GM18951 (cell line): ENCODE measurements around the gene ZPLD1.

Source experiments
- POLR2A ChIP-seq: IDR thresholded peaks from 4 replicates; pipeline ENCODE4 v1.6.1; 2011; ENCODE audit warnings: mild to moderate bottlenecking; ENCODE audit not compliant: insufficient read length, insufficient read depth; ENCODE audit errors: extremely low read depth
- in situ Hi-C: fragments of 300-500 bp; cut with MboI; formaldehyde crosslinking; loops from one replicate; pipeline ENCODE4 v1.12.0; 2022; ENCODE audit warnings: low sequenced_read_pairs, mixed read lengths, inconsistent platforms; ENCODE audit not compliant: unreplicated experiment

ZPLD1 gene

GRCh38 chr3:102449341-102449740 is 14.5 kb downstream of the ZPLD1 start:
- in situ Hi-C loops: no loop called here
- TF ChIP-seq POLR2A: no peak

GRCh38 chr3:102449930-102450329 is 15.1 kb downstream of the ZPLD1 start:
- no peak for TF ChIP-seq POLR2A
- in situ Hi-C loops: no loop called here

GRCh38 chr3:102450976-102451375 is 16.2 kb downstream of the ZPLD1 start:
- in situ Hi-C loops: no loop called here
- no peak for TF ChIP-seq POLR2A

GRCh38 chr3:102451543-102451942 is 16.7 kb downstream of the ZPLD1 start:
- TF ChIP-seq POLR2A: no peak
- in situ Hi-C loops: no loop called here

DNA sequence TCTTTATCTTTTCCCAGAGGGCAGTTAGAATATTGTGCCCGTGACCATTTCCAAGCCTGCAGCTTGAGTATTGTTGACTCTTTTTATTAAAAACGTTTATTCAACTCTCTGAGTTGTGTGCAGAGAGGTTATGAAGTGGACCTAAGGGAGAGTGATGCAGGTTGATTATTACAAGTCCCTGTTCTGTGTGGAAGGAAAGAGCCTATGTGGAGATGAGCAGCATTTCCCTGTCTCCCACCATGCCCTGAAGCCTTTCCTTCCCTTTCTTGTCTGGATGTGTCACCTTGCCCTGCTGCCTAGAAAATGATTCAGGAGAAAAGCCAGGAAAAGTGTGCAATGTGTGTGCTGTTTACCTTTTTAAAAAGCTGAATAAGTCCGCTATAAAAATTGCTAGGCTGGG is 19.4 kb downstream of the ZPLD1 start:
- in situ Hi-C loops: no loop called here
- TF ChIP-seq POLR2A: no peak

GRCh38 chr3:102457644-102458043 is 22.8 kb downstream of the ZPLD1 start:
- no peak for TF ChIP-seq POLR2A
- in situ Hi-C loops: no loop called here

DNA sequence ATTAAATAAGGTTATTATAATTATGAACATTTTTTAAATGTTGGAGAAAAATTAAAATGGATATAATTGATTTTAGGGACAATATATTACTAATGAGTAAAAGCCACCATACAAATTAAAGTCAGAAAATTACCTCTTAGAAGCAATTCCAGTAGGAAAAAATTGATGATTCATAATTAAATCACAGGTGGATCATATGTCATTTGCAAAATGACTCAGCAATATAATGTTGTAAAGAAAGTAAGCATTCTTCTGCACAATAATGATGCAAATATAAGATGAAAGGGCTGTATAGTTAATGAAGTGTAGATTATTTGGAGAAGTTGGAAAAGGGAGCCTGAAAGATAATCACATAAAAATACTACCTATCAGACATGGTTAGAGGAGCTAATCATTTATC is 25.8 kb downstream of the ZPLD1 start:
- in situ Hi-C loops: no loop called here
- TF ChIP-seq POLR2A: no peak

- TF ChIP-seq POLR2A: no peak
- in situ Hi-C loops: no loop called here
Measured at GRCh38 chr3:102464261-102464660, 29.4 kb downstream of the ZPLD1 start.

- in situ Hi-C loops: no loop called here
- TF ChIP-seq POLR2A: no peak
Measured at GRCh38 chr3:102466001-102466400, 31.2 kb downstream of the ZPLD1 start.

DNA sequence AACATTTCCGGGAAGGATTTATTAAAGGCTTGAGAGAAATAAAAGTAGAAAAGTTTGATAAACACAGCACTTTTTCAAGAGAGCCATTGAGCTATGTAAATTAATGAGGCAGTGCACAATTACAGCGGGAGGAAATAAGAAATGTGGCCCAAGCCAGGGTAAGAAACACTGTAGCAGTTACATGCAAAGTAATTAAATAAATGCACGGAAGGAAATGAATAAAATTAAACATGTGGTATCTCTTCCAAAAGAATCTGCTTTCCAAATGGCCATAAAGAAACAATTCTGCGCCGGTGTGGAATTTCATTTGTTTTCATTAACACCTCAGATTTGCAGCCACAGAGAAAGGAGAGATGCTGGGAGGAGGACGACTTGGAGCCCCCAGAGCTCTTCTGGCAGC is 35.3 kb downstream of the ZPLD1 start:
- in situ Hi-C loops: no loop called here
- TF ChIP-seq POLR2A: no peak

GRCh38 chr3:102471001-102471400 is 36.2 kb downstream of the ZPLD1 start:
- in situ Hi-C loops: no loop called here
- no peak for TF ChIP-seq POLR2A

- no peak for TF ChIP-seq POLR2A
Measured at GRCh38 chr3:102471491-102471890, 36.7 kb downstream of the ZPLD1 start.

DNA sequence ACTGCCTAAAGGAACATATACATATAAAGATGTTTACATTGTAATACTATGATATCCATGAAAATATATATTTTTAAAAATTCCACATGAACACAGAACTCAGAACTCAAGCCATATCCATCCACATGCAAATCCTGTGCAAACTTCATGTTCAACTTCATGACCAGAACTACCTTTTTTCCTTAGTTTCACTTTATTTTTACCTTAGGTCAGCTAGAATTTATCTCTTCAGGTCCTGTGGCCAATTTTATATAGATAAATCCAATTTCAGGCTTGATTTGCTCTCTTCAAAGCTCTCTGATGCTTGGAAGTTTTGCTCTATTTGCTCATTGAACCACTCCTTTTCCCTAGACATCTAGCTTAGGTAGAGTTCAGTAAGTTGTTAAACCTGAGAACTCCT is 38.8 kb downstream of the ZPLD1 start:
- no peak for TF ChIP-seq POLR2A
- in situ Hi-C loops: no loop called here

More at GRCh38 chr3:102471491-102471890, 36.7 kb downstream of the ZPLD1 start:
- in situ Hi-C loops: no loop called here

DNA sequence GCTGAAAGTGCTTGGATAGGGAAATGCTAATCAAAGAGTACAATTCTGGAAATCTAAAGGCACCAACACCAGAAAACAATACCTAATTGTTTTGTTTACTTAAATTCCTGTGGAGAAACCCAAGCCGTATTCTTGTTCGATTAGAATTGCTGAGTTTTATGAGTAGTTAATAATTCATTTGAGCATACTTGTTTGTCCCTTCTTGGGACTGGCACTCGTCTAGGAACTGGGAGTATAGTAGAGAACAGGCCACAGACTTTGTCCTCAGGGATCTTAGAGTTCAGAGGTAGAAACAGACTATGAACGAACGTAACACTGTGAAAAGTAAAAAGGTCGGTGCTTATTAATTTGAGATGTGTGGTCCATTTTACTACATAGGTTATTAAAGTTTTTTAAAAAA is 39.4 kb downstream of the ZPLD1 start:
- in situ Hi-C loops: no loop called here
- TF ChIP-seq POLR2A: no peak

DNA sequence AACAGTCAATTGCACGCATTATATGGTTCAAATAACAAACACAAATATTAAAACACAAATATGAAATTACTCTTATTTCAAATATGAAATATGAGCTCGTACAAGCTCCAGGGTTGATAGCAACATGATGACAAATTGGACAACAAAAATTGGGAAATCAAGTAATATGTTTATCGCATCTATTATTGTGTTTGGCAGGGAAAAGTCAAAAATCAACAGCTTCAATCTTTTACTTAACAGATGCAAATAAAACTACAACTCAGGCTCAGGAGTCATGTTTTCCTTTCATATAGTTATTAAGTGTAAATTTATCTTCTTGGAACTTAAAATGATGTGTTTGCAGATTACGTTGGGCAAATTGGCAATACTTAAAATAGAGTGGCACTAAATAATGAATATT is 41.4 kb downstream of the ZPLD1 start:
- no peak for TF ChIP-seq POLR2A
- in situ Hi-C loops: no loop called here

- in situ Hi-C loops: no loop called here
- no peak for TF ChIP-seq POLR2A
Measured at GRCh38 chr3:102478160-102478559, 43.3 kb downstream of the ZPLD1 start.

GRCh38 chr3:102480139-102480538 is 45.3 kb downstream of the ZPLD1 start:
- TF ChIP-seq POLR2A: no peak
- in situ Hi-C loops: no loop called here
